Tongue (tissue), 2 donors: ENCODE measurements around the gene G3BP1. TPM values are rescaled to one million over a fixed set of nuclear protein-coding genes. Genes with fewer than 3 reads are reported as not detected.
"Not testable (repeated sequence)": the region's sequence is repeated elsewhere in the genome, so short reads cannot be mapped to it uniquely, and the experiment has no call there.

Source experiments
- DNase-seq: peaks from one replicate; pipeline ENCODE4 v3.0.0-alpha.2; 2015
- total RNA-seq: library from RNA; depleted of rRNA; stranded (reverse); fragments of >200 nt; gene quantifications from one replicate; pipeline ENCODE4 v1.2.3, GENCODE V29; 2014

Gene G3BP1
- total RNA-seq, 1 donor from 2014 or later: 136 TPM

DNA sequence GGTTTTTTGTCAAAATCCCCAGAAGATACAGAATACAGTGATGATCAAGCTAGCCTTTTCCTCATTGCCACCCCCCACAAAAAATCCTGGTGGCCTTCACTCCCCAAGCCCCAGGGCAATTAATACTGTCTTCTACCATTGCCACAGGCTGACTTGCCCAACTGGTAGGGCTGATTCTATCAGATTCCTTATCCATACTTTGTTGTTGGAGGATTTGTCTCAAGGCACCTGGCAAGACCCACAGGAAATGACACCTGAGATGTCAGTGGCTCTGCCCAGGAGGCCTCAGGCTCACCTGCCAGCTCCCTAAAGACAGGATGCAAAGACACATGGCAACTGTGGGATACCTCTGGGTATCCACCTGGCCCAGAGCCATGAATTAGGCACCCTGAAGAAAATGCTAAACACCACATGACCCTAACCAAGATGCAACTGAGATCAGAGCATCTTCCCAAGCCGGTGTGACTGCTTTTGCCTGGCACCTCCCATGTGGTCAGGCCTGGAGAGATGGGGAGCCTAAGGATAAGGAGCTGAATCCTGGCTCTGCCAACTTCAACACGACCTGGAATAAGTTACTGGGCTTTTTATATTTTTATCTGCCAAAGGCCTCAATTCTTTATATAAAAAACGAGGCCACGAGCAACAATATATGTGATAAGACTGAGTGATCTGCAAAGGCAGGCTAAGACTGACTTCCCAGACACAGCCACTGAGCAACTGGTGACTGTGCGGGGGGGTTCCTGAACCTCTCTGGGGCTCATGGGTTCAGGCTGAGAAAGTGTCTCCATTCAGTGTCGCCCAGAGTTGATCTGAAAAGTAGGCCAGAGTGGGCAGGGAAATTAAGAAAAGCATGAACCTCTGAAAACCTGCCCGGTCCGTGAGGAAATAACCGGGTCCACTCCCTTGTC is 14.3 kb upstream of the G3BP1 start:
- DNase-seq: no peak

GRCh38 chr5:151758141-151758429 is 13.7 kb upstream of the G3BP1 start:
- no peak for DNase-seq

- DNase-seq: peak; percentile 96
Observed at GRCh38 chr5:151758430-151759241, 13.1 kb upstream of the G3BP1 start, which contains the start of gene ATOX1. TSS of gene ATOX1 (minus strand) at chr5:151758631. CDS start at chr5:151758551, 80 bp downstream.

DNA sequence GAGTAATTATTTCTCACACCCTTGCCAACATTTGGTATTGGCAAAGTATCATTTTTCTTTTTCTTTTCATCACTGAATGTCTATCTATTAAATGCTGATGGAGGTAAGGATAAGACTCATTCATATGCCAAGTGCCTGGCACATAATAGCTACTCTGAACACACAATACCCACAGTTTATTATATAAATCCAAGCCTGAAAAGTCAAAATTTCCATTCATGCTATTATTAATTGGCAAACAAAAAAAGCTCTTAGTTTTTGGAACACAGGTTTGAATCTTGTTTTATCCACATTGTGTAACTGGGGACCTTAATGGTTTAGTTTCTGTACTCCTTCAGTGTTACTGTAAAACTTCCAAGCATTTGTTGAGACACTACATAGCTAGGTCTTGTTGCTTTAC is 7.0 kb upstream of the G3BP1 start:
- DNase-seq: no peak

DNA sequence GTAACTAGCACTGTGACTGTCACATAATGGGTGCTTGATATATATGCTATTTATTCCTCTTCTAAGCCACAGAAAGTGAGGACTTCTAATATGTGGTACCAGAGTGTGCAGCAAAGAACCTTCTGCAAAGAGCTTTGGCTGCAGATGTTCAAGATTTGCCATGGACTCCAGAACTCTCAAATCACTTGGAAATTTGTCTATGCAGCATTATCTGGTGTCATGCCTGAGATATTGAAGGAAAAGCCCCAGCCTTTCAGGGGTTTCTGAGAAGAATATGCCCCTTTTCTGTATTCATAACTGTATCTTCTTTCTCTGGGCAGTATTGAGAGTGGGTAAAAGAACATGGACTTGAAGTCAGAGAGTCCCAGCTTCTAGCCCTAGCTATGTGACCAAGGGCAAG is 4.8 kb upstream of the G3BP1 start:
- no peak for DNase-seq

DNA sequence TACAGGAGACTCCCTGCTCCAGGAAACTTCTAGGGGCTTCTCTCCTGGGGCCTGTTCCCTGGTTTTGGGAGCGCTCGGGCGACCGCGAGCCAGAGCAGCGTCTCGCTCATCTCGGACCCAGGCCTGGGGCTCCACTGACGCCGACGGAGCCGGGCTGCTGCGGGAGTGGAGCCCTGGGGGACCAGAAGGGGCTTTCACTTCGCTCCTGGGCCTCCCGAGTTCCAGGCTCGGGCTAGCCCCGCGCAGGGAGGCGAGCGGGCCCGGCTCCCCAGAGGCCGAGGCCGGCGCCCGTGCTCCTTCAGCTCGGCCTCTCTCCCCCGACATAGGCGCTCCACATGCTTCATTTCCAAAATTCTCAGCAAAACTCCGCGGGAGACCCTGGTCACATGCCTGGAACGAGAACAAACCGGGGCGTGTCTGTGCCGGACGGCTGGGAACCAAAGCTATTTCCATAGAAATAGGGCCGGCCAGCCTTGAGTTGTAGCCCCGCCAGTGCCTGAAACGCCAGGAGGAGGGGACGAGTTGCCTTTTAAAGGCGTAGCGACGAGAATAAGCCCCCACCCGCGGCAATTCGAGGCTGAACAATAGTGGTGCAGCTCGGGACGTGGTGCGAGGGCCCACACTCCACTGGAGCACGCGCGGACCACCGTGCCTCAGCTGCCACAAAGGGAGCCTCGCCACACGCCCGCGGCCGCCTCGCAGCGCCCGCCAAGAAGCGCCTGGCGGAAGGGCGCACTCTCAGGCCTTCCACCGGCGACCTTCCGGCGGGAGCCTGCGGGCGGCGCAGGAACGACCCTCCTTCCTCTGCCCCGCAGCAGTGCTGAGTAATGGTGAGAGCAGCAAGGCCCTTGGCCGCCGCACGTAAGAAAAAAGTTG is 1.1 kb upstream of the G3BP1 start:
- DNase-seq: peak; percentile 91

GRCh38 chr5:151772029-151772845 is 483 bp downstream of the G3BP1 start:
- peak; percentile 62 for DNase-seq

- DNase-seq: peak; percentile 47
Observed at GRCh38 chr5:151772846-151773561, 1.2 kb downstream of the G3BP1 start.

DNA sequence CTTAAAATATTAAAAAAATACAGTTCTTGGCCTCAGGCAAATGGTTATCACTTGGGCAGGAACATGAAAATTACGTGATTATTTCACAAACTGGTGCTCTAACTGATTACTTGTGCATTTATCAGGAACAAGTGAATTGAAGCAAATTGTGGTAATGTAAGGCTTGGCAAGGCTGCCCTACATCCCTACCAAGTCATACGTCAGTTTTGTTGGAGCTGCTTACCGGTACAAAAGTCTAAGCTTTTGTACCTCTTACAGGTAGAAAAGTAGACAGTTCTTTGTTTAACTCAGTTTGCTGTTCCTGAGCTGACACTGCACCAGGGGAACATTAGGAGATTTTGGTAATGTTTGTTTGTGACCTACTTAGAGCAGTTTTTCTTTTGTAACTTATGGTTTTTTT is 2.2 kb downstream of the G3BP1 start:
- peak; percentile 20 for DNase-seq

DNA sequence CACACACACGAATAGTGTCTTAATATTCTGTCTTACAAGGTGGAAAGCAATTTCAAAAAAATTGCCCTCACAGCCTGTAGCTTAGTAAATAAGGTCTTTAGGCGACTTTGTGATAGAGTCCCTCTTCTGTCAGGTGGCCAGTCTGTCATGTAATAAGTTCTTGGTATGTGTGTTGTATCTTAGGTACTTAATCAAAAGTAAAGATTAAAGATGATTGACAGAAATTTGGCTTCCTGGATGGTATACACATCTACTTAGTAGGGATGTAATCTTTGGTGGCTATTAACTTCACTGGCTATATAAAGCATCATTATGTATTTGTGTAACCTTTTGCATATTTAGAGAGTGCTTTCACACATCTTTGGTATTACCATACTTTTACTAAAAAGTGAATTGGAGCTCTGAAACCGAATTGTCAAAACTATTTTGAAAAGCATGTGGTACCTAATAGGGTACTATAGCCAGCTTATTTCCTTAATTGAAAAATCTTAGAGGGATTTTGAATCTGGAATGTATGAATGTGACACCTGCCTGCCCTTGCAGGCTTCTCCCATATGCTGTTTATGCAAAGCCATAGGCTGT is 3.4 kb downstream of the G3BP1 start:
- DNase-seq: no peak

DNA sequence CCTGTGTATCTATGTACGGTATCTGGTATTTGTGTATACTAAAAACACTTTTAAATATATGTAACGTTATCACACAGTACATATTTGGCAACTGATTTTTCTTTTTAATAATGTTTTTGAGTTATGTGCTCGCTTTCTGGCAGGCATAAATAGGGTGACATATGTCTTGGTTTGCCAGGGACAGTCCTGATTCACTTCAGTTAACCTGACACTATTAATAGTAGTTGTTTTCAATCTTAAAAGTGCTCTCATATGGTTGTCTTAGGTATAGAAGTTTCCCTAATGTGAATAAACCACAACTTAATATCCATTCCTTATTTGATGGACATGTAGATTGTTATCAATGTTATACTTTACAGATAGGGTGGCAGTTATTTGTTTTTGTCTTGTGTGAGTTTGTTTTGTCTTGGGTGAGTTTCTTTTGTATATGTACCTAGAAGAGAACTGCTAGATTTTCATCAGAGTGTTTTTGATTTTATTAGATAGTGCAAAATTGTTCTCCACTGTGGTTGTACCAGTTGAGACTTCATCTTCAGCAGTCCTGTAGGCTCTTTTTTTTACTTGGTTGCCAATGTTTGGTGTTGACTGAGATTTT is 7.9 kb downstream of the G3BP1 start:
- no peak for DNase-seq

GRCh38 chr5:151780348-151780747 is 8.6 kb downstream of the G3BP1 start:
- DNase-seq: no peak

DNA sequence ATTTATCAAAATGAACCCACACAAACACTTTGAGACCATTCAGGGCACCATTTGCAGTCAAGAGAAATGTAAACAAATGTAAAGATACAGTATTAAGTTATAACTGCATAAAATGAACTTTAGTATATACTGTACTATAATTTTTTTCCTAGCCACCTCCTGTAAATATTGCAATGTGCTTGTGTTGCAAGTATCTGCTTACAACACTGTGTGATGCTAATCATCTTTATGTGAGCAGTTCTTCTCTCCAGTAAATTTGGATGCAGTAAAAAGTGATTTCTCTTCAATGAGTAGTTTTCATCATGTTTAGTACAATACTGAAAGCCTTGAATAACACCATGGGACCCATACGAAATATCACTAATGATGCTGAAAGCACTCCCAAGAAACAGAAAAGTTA is 9.4 kb downstream of the G3BP1 start:
- DNase-seq: no peak

DNA sequence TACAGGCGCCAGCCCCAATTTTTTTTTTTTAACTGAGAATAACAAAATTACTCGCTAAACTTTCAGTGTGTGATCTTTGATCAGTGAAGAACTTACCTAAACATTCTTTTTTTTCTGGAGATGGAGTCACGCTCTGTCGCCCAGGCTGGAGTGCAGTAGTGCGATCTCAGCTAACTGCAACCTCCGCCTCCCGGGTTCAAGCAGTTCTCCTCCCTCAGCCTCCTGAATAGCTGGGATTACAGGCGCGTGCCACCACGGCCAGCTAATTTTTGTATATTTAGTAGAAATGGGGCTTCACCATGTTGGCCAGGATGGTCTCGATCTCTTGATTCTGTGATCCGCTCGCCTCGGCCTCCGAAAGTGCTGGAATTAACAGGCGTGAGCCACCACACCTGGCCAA is 11.9 kb downstream of the G3BP1 start:
- not testable (repeated sequence) for DNase-seq

DNA sequence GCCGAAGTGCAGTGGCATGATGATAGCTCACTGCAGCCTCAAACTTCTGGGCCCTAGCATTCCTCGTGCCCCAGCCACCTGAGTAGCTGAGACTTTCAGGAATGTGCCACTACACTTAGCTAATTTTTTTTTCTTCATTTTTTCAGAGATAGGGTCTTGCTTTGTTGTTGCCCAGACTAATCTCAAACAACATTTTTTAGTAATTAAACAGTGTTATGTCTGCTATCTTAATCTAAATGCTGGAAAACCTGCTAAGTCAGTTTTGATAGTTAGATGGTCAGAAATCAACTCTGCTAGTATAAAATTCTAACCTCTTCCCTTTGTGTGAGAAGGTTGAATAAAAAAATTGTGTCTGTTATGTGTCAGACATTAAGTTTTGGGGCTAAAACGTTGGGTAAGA is 12.4 kb downstream of the G3BP1 start:
- no peak for DNase-seq

GRCh38 chr5:151786468-151786867 is 14.7 kb downstream of the G3BP1 start:
- DNase-seq: no peak

GRCh38 chr5:151787817-151788216 is 16.1 kb downstream of the G3BP1 start:
- DNase-seq: no peak

DNA sequence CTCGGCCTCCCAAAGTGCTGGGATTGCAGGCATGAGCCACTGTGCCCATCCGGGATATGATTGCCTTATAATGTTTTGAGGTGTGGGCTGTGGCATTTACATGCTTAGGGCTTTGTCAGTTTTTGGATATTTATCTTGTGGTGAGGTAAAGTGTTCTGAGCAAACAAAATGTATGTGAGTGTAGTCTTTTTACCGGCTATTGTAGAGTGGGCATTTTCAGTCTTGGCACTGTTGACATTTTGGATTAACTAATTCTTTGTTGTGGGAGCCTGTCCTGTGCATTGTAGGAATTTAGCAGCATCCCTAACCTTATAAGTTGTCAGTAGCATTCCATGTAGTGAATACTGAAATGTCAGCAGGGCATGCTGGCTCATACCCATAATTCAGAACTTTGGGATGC is 21.6 kb downstream of the G3BP1 start:
- no peak for DNase-seq

DNA sequence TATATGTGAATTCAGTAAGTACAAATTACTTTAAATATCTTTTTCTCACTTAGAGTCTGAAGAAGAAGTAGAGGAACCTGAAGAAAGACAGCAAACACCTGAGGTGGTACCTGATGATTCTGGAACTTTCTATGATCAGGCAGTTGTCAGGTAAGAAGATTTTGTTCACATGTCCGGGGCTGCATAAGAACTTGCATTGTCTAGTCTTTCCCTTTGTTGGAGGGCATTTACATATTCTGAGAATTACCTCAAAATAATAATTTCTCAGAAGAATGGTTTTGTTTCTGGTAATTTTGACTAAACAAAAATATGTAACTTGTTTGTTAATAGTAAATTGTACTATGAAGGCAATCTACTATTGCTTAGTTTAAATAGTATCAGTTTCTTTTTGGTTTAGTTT is 23.7 kb downstream of the G3BP1 start:
- no peak for DNase-seq

GRCh38 chr5:151798674-151799073 is 26.9 kb downstream of the G3BP1 start:
- no peak for DNase-seq
